NCI-H1417 (cell line): Measurements from ENCODE around the gene LRRK2.
A peak's percentile ranks its signal among the peaks of the same experiment; 100 is the strongest.
"Not testable (repeated sequence)": the region's sequence is repeated elsewhere in the genome, so short reads cannot be mapped to it uniquely, and the experiment has no call there.

Experiments
- DNase-seq, 3 experiments: peaks; one replicate each; lab custom pipeline; 2025; lab: John Stamatoyannopoulos, UW

Gene LRRK2

GRCh38 chr12:40248585-40249297, 23.9 kb downstream of the LRRK2 start:
- DNase-seq: no peak

GRCh38 chr12:40250652-40251051, 25.9 kb downstream of the LRRK2 start:
- not testable (repeated sequence) for DNase-seq

GRCh38 chr12:40253936-40254335, 29.1 kb downstream of the LRRK2 start:
- no peak for DNase-seq

- DNase-seq: no peak
Measured at GRCh38 chr12:40254455-40255085, 29.8 kb downstream of the LRRK2 start.

GRCh38 chr12:40258371-40258770, 33.6 kb downstream of the LRRK2 start:
- no peak for DNase-seq

GRCh38 chr12:40261937-40262336, 37.1 kb downstream of the LRRK2 start:
- DNase-seq: no peak

- DNase-seq: no peak
Measured at GRCh38 chr12:40262657-40263056, 37.9 kb downstream of the LRRK2 start.

GRCh38 chr12:40263616-40264409, 39.0 kb downstream of the LRRK2 start:
- DNase-seq: no peak

- DNase-seq: no peak
Measured at GRCh38 chr12:40271981-40272664, 47.3 kb downstream of the LRRK2 start.

- no peak for DNase-seq
Measured at GRCh38 chr12:40281791-40282364, 57.1 kb downstream of the LRRK2 start.

- DNase-seq: no peak
Measured at GRCh38 chr12:40286583-40286982, 61.8 kb downstream of the LRRK2 start.

- no peak for DNase-seq
Measured at GRCh38 chr12:40287369-40287975, 62.7 kb downstream of the LRRK2 start.

- DNase-seq: no peak
Measured at GRCh38 chr12:40292788-40293429, 68.1 kb downstream of the LRRK2 start.

GRCh38 chr12:40298341-40298740, 73.5 kb downstream of the LRRK2 start:
- no peak for DNase-seq

- DNase-seq: no peak
Measured at GRCh38 chr12:40300490-40300889, 75.7 kb downstream of the LRRK2 start.

GRCh38 chr12:40309001-40309400, 84.2 kb downstream of the LRRK2 start:
- no peak for DNase-seq

GRCh38 chr12:40310211-40310610, 85.4 kb downstream of the LRRK2 start:
- DNase-seq: no peak

- no peak for DNase-seq
Measured at GRCh38 chr12:40312196-40312595, 87.4 kb downstream of the LRRK2 start.

- peak in 1 of 3 experiments; percentile 49 for DNase-seq
Measured at GRCh38 chr12:40312982-40313576, 88.3 kb downstream of the LRRK2 start.

- DNase-seq: no peak
Measured at GRCh38 chr12:40313928-40314327, 89.1 kb downstream of the LRRK2 start.

- DNase-seq: no peak
Measured at GRCh38 chr12:40314927-40315326, 90.1 kb downstream of the LRRK2 start.
